CD4-positive, alpha-beta T cell treated with Interleukin-2 at 100 ng/mL for 4 hours (primary cell): ENCODE measurements around the gene SPINK6.

Source experiments
- DNase-seq: peaks from one replicate; pipeline ENCODE4 v3.0.0-alpha.2; 2020; ENCODE audit warnings: low spot score

Gene SPINK6

GRCh38 chr5:148224117-148224742, 21.4 kb downstream of the SPINK6 start:
- no peak for DNase-seq

GRCh38 chr5:148228392-148228984, 25.6 kb downstream of the SPINK6 start:
- DNase-seq: no peak

- DNase-seq: no peak
Observed at GRCh38 chr5:148229840-148230239, 27.0 kb downstream of the SPINK6 start.

- DNase-seq: no peak
Observed at GRCh38 chr5:148230240-148230639, 27.4 kb downstream of the SPINK6 start.

- no peak for DNase-seq
Observed at GRCh38 chr5:148237785-148238417, 35.1 kb downstream of the SPINK6 start.

- no peak for DNase-seq
Observed at GRCh38 chr5:148238418-148238794, 35.6 kb downstream of the SPINK6 start, which contains the start of gene MARCOL. Gene MARCOL, plus strand, starts transcription at chr5:148238525. Its CDS starts 73 bp downstream, at chr5:148238598.

GRCh38 chr5:148248894-148249293, 46.1 kb downstream of the SPINK6 start:
- no peak for DNase-seq

GRCh38 chr5:148255456-148255855, 52.6 kb downstream of the SPINK6 start:
- no peak for DNase-seq

- no peak for DNase-seq
Observed at GRCh38 chr5:148259288-148259687, 56.4 kb downstream of the SPINK6 start.

GRCh38 chr5:148261221-148261620, 58.4 kb downstream of the SPINK6 start:
- DNase-seq: no peak
